Calu3 (cell line): Measurements from ENCODE around the gene MAPK8IP1. TPM values are rescaled to one million over a fixed set of nuclear protein-coding genes. Genes with fewer than 3 reads are reported as not detected.

Experiments used
- BruUV-seq: library from RNA; stranded (reverse); fragments of 400-500 nt; replicated peaks from 2 replicates; lab custom pipeline; 2021; lab: Mats Ljungman, UMichigan
- CTCF ChIA-PET: fragments of 300-600 bp; sonication (Branson Sonifier 250); formaldehyde crosslinking; loops from one replicate; lab custom pipeline; 2022; ENCODE audit warnings: antibody characterized with exemption; lab: Charles Lee
- DNase-seq: peaks from one replicate; pipeline ENCODE4 v3.0.0; 2022
- H3K27ac Mint-ChIP-seq: one replicate; pipeline ENCODE4 v1.8.0; 2022; ENCODE audit warnings: mixed read lengths; ENCODE audit not compliant: unreplicated experiment
- H3K27me3 Mint-ChIP-seq: one replicate; pipeline ENCODE4 v1.8.0; 2022; ENCODE audit warnings: mixed read lengths; ENCODE audit not compliant: unreplicated experiment
- H3K36me3 Mint-ChIP-seq: one replicate; pipeline ENCODE4 v1.8.0; 2022; ENCODE audit warnings: mild to moderate bottlenecking, moderate library complexity, mixed read lengths; ENCODE audit not compliant: insufficient read depth, unreplicated experiment
- H3K4me1 Mint-ChIP-seq: one replicate; pipeline ENCODE4 v1.8.0; 2022; ENCODE audit warnings: mild to moderate bottlenecking, low read depth, mixed read lengths; ENCODE audit not compliant: unreplicated experiment
- H3K4me3 Mint-ChIP-seq: one replicate; pipeline ENCODE4 v1.8.0; 2022; ENCODE audit warnings: mild to moderate bottlenecking, low read depth, moderate library complexity, mixed read lengths; ENCODE audit not compliant: unreplicated experiment
- H3K9me3 Mint-ChIP-seq: one replicate; pipeline ENCODE4 v1.8.0; 2022; ENCODE audit warnings: low read depth, mixed read lengths; ENCODE audit not compliant: unreplicated experiment
- intact Hi-C: fragments of 100-400 bp; cut with micrococcal nuclease; formaldehyde crosslinking; loops from one replicate; pipeline ENCODE4 v1.10.0; 2022; ENCODE audit not compliant: unreplicated experiment
- total RNA-seq: library from RNA; stranded (reverse); gene quantifications from 2 replicates; pipeline ENCODE4 v1.2.3, GENCODE V29; 2022
- TF ChIP-seq, protein P1 (sequence below): fragments of 200-600 bp; IDR thresholded peaks from one replicate; pipeline ENCODE4 v1.8.0; 2022; ENCODE audit warnings: antibody characterized with exemption; ENCODE audit not compliant: unreplicated experiment

Gene MAPK8IP1
- total RNA-seq, 1 experiment from 2014 or later = 4.1 TPM

DNA sequence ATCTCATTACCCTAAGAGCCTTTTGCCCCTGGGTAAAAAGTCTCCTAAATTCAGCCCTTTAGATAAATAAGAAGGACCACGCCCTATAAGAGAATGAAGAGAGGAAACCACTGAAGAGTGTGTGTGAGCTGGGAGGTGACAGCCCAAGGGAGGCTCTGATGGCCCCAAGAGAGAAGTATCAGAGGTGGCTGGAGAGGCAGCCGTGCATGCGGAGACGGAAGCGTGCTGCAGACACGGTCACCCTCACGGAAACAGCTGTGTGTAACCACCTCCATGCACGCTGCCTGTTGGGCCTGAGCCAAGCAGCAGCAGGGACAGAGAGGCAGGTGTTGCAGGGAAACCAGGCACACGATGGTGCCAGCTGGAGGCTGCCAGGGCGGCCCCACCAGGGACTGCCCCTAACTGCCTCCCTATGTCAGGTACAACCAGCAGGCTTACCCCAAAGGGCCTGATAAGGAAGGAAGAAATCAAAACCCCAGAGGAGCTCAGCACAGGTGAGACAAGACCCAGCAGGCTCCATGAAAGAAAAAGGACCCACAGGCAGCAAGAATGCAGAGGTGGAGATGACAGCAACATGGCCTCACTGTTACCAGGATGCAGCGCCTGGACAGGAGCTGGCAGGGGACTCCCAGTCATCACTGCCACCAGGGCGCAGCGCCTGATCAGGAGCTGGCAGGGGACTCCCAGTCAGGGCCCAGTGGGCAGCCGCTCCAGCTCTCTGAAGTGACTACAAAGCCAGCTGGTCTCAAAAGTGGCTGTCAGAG, 44.8 kb downstream of the MAPK8IP1 start:
- Mint-ChIP-seq H3K4me3 (no peak overlapping the region), H3K27me3 (no peaks in the 10 kb centered on the region), H3K4me1 (peaks cover 11% of the 10 kb centered on the region), H3K36me3 (peaks cover 21% of the 10 kb centered on the region), H3K27ac (no peak overlapping the region), H3K9me3 (no peaks in the 10 kb centered on the region)
- TF ChIP-seq, protein P1, sequence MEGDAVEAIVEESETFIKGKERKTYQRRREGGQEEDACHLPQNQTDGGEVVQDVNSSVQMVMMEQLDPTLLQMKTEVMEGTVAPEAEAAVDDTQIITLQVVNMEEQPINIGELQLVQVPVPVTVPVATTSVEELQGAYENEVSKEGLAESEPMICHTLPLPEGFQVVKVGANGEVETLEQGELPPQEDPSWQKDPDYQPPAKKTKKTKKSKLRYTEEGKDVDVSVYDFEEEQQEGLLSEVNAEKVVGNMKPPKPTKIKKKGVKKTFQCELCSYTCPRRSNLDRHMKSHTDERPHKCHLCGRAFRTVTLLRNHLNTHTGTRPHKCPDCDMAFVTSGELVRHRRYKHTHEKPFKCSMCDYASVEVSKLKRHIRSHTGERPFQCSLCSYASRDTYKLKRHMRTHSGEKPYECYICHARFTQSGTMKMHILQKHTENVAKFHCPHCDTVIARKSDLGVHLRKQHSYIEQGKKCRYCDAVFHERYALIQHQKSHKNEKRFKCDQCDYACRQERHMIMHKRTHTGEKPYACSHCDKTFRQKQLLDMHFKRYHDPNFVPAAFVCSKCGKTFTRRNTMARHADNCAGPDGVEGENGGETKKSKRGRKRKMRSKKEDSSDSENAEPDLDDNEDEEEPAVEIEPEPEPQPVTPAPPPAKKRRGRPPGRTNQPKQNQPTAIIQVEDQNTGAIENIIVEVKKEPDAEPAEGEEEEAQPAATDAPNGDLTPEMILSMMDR = no peak
- no TSS peak for BruUV-seq
- intact Hi-C loops = no loop called here
- DNase-seq = no peak
- CTCF ChIA-PET = interaction anchor here (0.6 to 0.7 kb wide), 4 partner anchors 64 to 618 kb away, joined by 3 to 5 read pairs (median 3); no protein-coding TSS in a partner anchor

DNA sequence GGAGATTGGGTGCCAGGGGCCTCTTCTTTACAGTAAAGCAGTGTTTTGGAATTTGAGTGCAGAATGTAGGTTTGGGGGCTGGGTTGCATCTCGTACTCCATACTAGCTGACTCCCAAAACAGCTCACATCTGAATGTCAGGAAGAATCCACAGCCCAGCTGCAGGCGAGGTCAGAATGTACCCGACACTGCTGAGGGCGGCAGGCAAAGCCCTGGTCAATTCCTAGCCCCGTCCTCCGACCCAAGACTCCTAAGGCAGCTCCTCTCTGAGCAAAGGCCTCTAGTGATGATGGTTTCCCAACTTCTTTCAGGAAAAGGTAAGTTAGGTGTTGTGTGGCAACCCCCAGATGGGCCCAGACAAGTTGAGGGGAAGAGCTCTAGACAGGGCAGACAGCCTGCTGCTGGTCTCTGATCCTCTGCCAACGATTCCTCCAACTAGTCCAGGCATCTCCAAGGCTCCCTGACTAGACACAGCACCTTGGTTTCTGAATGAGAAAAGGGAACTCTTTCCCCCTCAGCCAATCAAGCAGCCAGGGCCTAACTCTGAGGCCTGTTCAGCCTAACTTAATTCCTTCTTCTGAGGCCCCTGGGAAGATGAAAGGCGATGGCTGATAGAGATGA, 45.6 kb downstream of the MAPK8IP1 start:
- Mint-ChIP-seq H3K4me1 (peaks cover 11% of the 10 kb centered on the region), H3K36me3 (peaks cover 21% of the 10 kb centered on the region), H3K9me3 (no peaks in the 10 kb centered on the region), H3K27ac (no peak overlapping the region), H3K4me3 (no peak overlapping the region), H3K27me3 (no peaks in the 10 kb centered on the region)
- DNase-seq = no peak
- CTCF ChIA-PET = interaction anchor here (0.7 kb wide), 2 partner anchors 63 to 76 kb away, joined by 3 to 5 read pairs; no protein-coding TSS in a partner anchor
- intact Hi-C loops = no loop called here
- TF ChIP-seq, protein P1 = no peak
- BruUV-seq = no TSS peak

DNA sequence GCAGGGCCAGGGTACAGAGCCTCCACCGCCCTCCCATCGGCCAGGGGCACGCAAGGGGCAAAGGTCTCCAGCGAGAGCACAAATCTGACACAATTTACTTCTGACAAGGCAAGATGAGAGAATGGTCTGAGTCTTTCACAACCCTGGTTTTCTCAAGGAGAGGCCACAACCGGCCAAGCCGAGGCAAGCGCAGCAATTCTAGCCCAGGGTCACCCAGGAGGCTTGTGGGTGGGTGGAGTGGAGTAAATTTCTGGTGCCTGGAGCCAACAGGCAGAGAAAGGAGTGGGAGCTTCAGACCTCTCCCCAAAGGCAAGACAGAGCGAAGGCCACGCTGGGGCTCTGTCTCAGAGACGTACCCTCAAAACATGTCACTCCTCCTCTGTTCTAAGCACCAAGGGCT, 46.3 kb downstream of the MAPK8IP1 start:
- BruUV-seq = no TSS peak
- Mint-ChIP-seq H3K4me1 (peaks cover 11% of the 10 kb centered on the region), H3K36me3 (peaks cover 21% of the 10 kb centered on the region), H3K9me3 (no peaks in the 10 kb centered on the region), H3K4me3 (no peak overlapping the region), H3K27me3 (no peaks in the 10 kb centered on the region), H3K27ac (no peak overlapping the region)
- DNase-seq = no peak
- CTCF ChIA-PET = no interaction called here
- TF ChIP-seq, protein P1 = no peak
- intact Hi-C loops = no loop called here

DNA sequence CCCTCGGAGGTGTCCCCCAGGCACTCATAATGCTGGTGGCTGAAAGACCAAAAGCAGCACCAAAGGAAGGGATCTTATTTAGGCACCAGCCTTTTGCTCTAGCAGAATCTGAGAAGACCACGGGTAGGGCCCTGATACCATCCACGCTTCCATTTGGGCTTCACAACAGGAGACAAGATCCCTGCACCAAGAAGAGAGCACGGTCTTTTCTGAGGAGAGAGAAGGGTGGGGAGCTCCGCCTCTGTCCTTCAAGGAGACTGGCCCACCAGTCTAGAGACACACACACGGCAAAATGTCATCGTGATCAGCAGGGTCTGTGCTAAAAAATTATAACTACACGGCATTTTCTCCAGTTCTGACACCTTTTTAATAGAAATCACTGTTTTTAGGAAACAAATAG, 46.8 kb downstream of the MAPK8IP1 start:
- no TSS peak for BruUV-seq

More for the DNA sequence above, 46.8 kb downstream of the MAPK8IP1 start:
- Mint-ChIP-seq H3K27ac (no peak overlapping the region), H3K27me3 (no peaks in the 10 kb centered on the region), H3K4me1 (peaks cover 11% of the 10 kb centered on the region), H3K36me3 (peaks cover 21% of the 10 kb centered on the region), H3K4me3 (no peak overlapping the region), H3K9me3 (no peaks in the 10 kb centered on the region)
- intact Hi-C loops = no loop called here
- no peak for DNase-seq
- CTCF ChIA-PET = no interaction called here
- TF ChIP-seq, protein P1 = no peak
